Adrenal gland (tissue), 5 donors: ENCODE data around the gene KCNJ9.

Source experiments
- CTCF ChIP-seq, 6 experiments: fragments of 450-650 bp in 4 of 6; fragments of 200-600 bp in 2 of 6; sonication (generic) in 1 of 6; IDR thresholded peaks; 1 replicate in 5 of 6; 2 replicates in 1 of 6; pipeline versions ENCODE4 v1.5.1 to v1.8.0; 2016 to 2021; ENCODE audit warnings: antibody characterized with exemption in 6 of 6, mild to moderate bottlenecking in 2 of 6, moderate library complexity in 1 of 6
- POLR2A ChIP-seq, 2 donors: fragments of 450-650 bp; IDR thresholded peaks; one replicate each; pipeline ENCODE4 v1.6.1; 2017; ENCODE audit warnings: antibody characterized with exemption in 2 of 2, mild to moderate bottlenecking in 2 of 2, moderate library complexity in 1 of 2
- donor health status: DM: no; HTN: no; CAD: no.

GRCh38 chr1:160097911-160098851 lies 16.8 kb downstream of the KCNJ9 start, which contains the start of gene IGSF8:
- TF ChIP-seq CTCF (IDR thresholded peaks at IDR 0.05) = no peak
- TF ChIP-seq POLR2A (IDR thresholded peaks at IDR 0.05) = peak in 1 of 2 donors; percentile 23
